Measurements from ENCODE around the gene IRF2BP2.
A peak's percentile ranks its signal among the peaks of the same experiment; 100 is the strongest.

The IRF2BP2 gene

DNA sequence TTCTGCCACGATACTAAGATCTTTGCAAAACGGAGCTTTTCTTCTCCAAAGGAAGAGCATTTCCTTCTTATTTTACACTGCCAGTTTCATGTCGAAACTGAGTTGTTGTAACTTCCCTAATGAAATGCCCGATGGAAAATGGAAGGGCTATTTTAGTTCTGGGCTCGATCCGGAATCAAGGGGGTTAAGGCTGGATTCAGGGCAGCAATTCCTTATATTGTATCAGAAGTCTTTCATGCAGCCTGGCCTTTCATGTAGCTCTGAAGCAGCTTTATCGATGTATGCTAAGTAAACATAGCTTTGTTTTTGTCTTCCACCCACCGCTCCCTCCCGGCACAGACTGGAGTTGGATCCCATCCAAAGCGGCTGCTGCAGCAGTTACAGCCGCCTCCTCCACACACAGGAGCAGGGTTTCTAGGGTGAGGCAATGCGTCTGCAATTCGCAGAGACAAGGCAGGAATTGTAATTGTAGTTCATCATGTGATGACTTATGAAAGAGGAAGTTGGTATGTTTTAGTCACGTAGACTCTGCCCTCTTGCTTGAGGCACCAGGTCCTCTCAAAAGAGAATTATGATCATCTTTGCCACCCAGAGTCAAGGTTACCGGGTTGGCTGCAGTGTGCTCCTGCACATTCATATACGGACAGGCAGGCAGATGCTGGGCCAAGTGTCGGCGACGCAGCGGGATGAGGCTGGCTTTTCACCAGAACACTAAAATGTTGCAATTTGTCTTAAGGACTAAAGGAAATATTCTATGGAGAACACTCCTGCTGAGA, 2.6 kb upstream of the IRF2BP2 start:
- DNase-seq, result peak; percentile 100

GRCh38 chr1:234611847-234612351, 1.9 kb upstream of the IRF2BP2 start:
- DNase-seq, result no peak

DNA sequence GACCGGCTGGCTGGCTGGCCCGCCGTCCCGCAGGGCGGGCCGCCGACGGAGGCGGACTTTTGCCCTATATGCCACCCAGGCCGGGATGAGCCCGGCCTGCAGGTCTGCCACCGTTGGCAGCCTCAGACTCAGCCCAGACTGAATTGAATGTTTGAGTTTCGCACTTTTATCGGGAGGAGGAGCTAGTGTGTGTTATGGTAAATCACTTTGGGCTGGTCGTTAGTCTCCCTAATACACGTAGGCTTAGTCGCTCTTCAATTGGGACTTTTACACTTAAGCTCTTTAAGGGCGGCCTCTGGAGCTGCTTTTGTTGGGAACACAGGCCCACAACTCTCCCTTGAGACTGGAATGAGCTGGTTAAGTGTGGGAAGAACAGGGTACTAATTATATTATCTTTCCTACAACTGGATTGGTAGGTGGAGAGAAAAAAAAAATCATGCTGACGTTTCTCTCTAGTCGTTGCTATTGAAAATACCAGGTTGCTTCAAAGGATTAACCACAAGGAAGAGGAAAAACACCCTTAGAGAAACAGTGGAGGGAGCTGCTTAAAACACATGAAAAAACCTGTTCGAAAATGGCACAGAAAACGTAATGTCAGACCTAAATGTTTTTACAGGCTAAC, 1.4 kb upstream of the IRF2BP2 start:
- DNase-seq, result peak; percentile 93

- DNase-seq, result peak; percentile 97
Observed at GRCh38 chr1:234610666-234611224, 767 bp upstream of the IRF2BP2 start.

DNA sequence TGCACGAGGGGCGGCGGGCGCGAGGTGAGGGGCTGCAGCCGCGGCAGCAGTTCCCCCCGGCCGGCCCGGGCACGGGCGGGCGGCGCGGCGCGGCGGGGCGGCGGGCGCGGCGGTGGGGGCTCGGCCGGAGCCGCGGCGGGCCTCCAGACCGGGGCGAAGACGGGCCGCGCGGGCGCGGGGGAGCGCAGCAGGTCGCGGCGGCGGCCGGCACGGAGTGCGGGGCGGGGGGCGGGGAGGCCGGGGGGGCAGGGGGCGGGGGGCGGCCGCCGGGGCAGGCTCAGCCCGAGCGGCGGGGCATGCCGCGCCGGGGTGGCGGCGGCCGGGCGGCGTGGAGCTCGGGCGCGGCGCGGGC, 311 bp downstream of the IRF2BP2 start:
- no peak for DNase-seq

DNA sequence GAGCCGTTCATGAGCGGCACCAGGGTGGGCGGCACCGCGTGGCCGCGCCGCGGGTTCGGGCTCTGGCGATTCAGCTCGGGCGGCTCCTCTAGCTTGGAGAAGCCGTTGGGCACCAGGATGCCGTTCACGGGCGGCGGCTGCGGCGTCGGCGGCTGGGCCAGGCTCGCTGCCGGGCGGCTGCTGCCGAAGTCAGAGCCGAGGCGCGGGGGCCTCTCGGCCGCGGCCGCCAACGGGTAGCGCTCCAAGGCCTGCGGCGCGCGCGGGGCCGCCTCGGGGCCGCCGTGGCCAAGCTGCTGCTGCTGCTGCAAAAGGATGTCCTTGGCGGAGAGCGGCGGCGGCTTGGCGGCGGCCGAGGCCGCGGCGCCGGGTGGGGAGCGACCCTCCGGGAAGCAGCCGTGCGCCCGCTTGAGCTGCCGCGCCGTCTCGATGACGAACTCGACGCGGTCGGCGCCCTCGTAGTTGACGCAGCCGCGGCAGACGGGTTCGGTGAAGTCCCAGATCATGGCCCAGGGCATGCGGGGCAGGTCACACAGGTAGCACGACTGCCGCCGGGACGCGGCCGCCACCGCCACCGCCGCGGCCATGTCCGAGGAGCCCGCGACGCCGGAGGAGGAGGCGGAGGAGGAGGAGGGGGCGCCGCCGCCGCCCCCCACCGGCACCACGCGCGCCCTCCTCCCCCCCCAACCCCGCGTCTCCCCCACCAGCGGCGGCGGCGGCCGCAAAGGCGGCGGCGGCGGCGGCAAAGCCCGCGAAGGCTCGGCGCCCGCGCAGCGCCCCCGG, 877 bp downstream of the IRF2BP2 start:
- peak; percentile 58 for DNase-seq

- peak; percentile 89 for DNase-seq
Observed at GRCh38 chr1:234608025-234608910, 1.7 kb downstream of the IRF2BP2 start.

DNA sequence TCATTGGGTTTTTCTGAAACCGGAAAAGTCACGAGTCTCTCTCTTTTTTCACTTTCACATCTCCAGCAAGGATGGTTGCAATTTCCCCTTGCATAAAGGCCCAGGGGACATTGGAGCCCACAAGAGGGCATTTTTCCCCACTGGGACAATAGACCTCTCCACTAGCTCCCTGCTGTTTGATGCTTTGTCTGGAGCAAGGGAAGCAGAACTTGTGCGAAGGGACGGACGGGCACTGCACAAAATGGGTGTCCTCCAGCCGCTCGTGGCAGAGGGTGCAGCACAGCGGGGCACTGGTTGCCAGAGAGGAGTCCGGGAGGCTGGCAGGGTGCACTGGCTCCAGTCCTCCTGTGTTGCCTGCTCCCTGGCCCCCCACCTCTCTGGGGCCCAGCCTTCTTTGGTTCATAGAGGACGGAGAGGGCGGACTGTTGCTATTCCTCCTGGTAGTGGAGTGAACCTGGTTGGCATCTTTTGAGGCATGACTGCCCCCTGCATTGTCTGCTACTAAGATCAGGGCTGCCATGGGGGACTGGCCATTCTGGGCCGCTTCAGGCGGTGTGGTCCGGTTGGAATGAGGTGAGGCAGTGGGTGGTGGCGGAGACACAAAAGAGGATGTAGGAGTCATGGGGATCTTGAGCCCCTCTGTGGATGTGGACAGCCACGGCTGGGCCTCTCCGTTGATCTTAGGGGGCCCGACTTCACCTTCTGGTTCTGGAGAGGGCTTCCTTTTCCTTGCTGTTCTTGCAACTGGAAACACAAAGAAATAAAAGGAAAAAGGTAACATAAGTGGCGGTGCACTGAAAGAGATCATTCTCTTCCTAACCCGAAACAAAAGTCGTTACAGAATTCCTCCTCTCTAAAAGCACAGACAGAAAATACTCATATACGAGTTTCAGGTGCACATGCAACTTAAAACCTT, 2.6 kb downstream of the IRF2BP2 start:
- DNase-seq, result no peak

DNA sequence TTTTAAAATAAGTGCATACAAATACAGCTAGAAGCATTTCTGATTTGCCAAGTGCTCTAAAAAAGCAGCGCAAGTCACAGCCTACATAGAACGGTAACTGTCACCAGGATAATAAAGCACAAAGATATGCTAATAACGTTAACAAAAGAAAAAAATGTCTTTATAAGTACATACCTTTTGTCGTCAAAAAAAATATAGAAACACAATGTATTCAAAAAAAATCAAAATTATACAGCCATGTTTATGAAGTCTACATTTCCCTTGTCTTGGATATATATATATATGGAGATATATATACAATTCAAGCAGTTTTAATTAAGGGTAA, 3.2 kb downstream of the IRF2BP2 start:
- no peak for DNase-seq

DNA sequence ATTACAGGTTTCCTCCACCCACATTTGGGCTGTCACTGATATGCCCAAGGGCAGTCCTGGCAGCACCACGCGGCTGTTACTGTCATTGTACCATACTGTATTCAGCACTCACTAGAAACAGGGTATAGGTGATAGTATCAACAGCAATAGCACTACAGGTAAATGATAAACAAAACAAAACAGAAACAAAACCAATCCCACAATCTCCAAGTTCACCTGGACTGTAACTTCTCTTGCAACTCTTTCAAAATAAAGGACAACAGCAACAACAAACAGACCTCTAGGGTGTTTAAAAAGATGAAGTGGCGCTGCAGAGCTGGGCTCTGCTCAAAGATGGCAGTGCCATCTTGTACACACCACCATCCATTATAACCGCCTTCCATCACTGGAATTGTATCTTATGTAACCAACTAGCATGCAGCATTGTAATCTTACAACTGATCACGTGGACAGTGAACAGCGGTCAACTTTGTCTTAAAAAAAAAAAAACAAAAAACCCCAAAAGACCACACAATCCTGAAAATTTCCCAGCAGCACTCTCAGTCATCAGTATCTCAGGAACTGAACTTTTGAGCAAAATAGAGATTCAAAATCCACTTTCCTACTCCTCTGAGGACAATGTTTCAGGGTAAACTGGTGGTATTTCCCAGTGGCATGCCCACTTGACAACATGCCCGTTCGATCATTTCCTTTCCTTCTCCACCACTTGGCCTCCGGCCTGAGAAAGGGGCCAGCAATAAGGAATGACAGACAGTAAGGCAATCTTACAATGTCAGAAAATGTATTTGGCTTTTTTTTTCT, 3.8 kb downstream of the IRF2BP2 start:
- no peak for DNase-seq

DNA sequence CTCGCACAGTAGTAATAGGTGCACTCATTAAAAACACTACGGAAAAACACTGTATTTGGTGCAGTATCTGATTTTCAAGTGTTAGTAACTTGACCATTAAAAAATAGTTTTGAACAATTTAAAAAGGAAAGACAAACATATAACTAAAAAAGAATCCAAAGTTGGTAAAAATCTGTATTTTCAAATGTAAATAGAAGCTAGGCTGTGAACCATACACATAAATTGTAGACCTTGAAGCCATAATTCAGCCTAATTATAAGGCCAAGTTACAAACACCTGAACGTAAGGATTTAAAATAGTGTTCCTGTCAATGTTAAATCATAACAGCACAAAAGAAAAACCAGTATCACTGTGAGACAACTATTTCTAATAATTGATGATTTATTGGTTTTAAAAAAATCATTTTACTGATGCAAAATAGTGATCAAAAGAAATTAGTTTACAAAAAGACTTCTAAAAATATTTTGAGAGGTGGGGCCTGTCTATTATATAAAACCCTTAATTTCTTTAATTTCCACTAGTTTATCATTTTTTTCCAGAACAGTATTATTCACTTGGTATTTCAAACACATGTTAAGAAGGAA, 4.5 kb downstream of the IRF2BP2 start:
- DNase-seq, result no peak

- DNase-seq, result peak; percentile 68
Observed at GRCh38 chr1:234604495-234605398, 5.2 kb downstream of the IRF2BP2 start.

- peak; percentile 42 for DNase-seq
Observed at GRCh38 chr1:234603221-234604204, 6.5 kb downstream of the IRF2BP2 start.

- peak; percentile 96 for DNase-seq
Observed at GRCh38 chr1:234602334-234603220, 7.4 kb downstream of the IRF2BP2 start.

- DNase-seq, result no peak
Observed at GRCh38 chr1:234601301-234602017, 8.5 kb downstream of the IRF2BP2 start.
